HG03575 (cell line): ENCODE measurements around the gene OR51A2.
"Not testable (repeated sequence)": the region's sequence is repeated elsewhere in the genome, so short reads cannot be mapped to it uniquely, and the experiment has no call there.

Experiments used
- ATAC-seq: cut with Tn5 transposase; IDR thresholded peaks from one replicate; pipeline ENCODE4 v1.9.1; 2021; ENCODE audit not compliant: unreplicated experiment, insufficient number of reproducible peaks, low FRiP score; ENCODE audit errors: extremely low read depth

OR51A2 gene, protein sequence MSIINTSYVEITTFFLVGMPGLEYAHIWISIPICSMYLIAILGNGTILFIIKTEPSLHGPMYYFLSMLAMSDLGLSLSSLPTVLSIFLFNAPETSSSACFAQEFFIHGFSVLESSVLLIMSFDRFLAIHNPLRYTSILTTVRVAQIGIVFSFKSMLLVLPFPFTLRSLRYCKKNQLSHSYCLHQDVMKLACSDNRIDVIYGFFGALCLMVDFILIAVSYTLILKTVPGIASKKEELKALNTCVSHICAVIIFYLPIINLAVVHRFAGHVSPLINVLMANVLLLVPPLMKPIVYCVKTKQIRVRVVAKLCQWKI

DNA sequence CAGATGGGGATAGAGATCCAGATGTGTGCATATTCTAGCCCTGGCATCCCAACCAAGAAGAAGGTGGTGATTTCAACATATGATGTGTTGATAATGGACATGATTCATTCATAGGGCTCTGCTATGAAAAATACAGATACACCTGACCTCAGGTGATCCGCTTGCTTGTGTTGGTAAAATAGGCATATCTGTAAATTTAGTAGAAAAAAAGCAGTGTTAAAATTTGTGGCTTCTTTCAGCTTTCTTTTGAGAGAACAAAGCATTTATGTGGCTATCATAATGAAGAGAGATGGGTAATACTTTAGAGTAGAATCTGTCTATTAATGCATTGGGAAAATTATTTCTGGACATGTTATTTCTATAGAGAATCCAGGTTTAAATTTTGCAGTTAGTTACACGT lies at the start of gene OR51A2:
Gene OR51A2, minus strand, starts transcription at position 101 of the 400 bp plus-strand sequence. Its CDS starts 0 bp downstream, at position 101.
- ATAC-seq = not testable (repeated sequence)

DNA sequence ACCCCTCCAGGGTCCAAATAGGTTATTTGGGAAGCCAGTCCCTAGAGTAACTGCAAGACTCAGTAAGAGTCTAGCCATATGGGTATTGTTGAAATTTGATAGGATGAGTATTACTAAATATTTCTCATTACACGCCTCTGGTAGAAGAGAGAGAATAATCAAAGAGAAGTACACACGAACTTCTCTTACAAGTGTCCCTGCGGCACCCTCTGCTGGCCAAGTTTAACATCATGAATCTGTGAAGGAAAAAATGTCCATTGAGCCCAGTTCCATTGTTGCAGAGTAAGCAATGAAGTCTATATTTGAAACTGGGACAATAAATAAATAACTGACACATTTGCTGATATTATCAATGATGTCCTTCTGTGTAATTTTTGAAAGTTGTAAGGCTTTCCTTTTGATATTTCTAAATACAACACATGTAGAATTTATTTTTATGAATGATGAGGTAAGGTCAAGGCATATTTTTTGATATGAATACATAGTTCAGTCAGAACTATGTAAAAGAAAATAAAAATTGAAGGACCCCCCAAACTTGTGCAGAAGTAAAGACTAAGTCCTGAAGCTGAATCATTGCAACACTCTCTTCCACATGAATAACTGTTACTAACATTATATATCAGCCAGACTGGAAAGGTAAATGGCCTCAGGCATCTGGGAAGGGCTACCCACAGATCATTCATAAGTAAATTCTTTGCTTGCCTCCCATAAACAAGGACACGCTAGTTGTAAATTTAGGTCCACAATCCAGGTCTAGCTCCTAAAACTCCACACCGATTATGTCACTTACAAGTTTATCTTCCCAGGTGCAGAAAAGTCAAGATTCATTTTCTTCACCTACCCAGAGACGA lies 49.1 kb upstream of the OR51A2 start:
- ATAC-seq = no peak

DNA sequence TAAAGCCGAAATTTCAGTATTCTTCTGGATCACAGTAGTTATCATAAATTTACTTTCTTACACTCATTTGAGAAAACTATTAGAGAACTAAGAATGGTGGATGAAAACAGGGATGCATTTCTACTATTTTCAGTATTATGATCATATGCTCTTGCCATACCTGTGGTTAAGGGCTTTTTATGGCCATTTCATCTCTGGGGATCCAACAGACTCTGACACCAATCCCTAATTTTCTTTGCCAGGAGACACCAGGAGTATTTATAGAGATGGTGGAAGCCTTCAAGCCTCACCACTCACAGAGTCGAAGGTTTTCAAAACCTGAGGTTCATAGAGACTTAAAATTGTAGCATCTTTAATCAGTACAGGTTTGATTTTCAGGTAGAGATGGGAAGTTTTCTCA lies 39.0 kb upstream of the OR51A2 start, which contains the start of gene OR51L1:
Gene OR51L1, plus strand, starts transcription at position 301 of the 400 bp plus-strand sequence. CDS start 4,132 bp downstream, outside the sequence.
- ATAC-seq = no peak

DNA sequence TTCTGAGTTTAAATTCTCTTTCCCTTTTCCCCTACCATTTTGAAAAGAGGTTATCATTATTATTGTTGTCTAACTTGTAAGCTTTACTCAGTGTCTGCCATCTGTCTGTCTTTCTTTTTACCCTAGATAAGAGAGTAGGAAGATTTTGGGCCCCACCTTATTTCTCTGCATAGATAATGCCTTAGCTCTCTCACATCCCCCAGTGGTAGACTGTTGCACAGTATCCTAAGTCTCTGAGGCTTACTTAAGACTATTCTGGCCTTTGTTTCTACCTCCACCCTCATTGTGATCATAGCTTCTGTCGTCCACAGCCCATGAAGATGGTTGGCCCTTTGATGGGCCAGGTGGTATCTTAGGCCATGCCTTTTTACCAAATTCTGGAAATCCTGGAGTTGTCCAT lies 35.5 kb upstream of the OR51A2 start:
- no peak for ATAC-seq

DNA sequence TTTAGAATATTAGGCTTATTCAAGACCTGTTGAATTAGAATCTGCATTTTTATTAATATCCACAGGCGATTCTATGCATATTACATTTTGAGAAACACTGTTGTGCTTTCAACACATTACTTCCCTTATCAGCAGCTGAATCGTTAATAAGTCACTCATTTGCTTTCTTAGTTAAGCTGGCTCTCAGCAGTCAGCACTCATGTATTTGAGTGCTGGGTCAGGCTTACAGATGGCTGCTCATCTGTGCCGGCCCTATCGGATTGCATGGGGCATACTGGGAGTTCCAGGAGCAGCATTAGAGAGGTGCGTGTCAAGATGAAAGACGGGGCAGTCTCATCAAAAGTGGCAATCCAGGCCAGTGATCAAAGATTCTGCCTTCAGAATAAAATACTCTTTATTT lies 28.3 kb upstream of the OR51A2 start:
- no peak for ATAC-seq

- ATAC-seq = no peak
Measured at GRCh38 chr11:4982678-4983077, 27.2 kb upstream of the OR51A2 start.

DNA sequence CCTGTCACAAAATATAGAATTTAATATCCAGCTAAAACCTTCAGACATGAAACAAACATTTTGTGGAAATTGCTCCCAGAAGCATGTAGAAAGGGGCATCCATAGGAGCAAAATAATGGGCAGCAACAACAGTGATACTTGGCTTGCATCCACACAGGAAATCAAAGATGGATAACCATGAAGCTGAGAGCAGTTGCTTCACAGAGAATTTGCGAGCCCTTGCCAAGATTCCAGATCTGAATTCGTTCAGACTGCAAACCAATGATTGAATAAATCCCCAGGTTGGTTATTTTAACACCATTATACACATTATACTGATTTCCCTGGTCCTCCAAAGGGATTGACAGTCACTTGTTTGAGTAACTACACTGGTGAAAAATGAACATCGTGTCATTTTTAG lies 23.5 kb upstream of the OR51A2 start:
- ATAC-seq = no peak

DNA sequence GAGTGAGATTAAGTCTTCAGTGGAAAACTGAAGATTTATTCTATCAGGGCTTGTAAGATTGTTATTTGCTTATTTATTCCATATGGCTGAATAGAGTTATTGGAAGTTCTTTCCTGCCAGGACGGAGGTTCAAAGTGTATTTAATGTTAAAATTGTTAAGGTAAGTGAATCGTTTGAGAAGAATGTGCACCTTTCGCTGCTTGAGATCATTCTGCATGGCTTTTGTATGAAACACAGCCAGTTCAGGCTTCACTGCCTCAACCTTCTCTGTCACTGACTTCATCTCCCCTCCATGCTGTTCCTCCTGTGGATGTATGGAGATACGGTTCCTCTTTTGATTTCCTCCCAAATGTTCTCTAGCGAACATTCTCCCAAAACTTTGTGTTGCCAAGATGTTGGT lies 19.9 kb upstream of the OR51A2 start:
- no peak for ATAC-seq

GRCh38 chr11:4962816-4963215 lies 7.3 kb upstream of the OR51A2 start:
- ATAC-seq = no peak

GRCh38 chr11:4960877-4961276 lies 5.4 kb upstream of the OR51A2 start:
- ATAC-seq = no peak

DNA sequence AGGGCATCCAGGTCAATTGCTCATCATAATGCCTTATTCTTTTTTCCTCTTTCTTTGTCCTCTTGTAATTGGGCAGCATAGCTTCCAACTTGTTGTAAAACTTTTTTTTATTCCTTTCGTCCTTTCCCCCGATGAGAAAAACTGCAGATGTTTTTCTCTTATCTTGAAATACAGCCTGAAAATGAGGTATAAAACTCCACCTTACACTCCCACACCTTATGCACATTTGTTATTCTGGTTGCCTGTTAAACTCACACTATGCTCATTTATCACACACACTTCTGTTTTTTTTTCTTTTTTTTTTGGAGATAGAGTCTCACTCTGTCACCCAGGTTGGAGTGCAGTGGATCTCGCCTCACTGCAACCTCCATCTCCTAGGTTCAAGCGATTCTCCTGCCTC lies 1.9 kb upstream of the OR51A2 start:
- no peak for ATAC-seq

DNA sequence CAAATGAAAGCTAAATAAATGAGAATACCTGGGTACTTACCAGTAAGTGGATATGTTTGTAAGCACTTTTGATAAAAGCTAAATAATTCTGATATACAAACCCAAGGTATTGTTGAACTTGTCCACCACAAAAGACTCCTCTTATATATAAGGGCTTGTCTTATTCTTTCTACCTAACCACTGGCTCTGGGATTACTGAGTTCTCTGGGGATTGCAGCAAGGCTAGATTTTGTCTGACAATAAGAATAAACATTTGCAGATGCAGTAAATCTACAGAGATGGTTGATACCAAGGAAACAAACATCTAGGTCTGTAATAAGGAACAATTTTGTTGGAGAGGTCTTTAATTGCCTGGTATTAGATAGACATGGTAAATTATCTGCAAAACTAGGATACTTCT lies 8.0 kb downstream of the OR51A2 start, which contains the start of gene OR51A4:
Gene OR51A4, minus strand, starts transcription at position 101 of the 400 bp plus-strand sequence. CDS start 505 bp downstream, outside the sequence.
- no peak for ATAC-seq

- ATAC-seq = no peak
Measured at GRCh38 chr11:4936745-4937144, 18.8 kb downstream of the OR51A2 start.

GRCh38 chr11:4932751-4933150 lies 22.8 kb downstream of the OR51A2 start:
- ATAC-seq = no peak

GRCh38 chr11:4926608-4927007 lies 28.9 kb downstream of the OR51A2 start:
- ATAC-seq = no peak

- ATAC-seq = no peak
Measured at GRCh38 chr11:4924239-4924638, 31.3 kb downstream of the OR51A2 start, which contains the start of gene OR51G1. Gene OR51G1, minus strand, starts transcription at chr11:4924339. Its CDS starts 0 bp downstream, at chr11:4924339.

- ATAC-seq = no peak
Measured at GRCh38 chr11:4922304-4922703, 33.2 kb downstream of the OR51A2 start.

DNA sequence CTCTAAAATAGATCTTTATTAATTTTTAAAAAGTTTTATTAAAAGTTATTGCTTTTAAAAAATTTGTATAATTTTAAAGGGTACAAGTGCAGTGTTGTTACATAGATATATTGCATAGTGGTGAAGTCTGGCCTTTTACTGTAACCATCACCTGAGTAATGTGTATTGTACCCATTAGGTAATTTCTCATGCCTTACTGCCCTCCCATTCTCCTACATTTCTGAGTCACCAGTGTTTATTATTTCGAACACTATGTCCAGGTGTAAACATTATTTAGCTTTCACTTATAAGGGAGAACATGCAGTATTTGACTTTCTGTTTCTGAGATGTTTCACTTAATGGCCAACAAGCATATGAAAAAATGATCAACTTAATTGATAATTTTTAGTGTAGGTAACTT lies 33.7 kb downstream of the OR51A2 start:
- ATAC-seq = no peak

DNA sequence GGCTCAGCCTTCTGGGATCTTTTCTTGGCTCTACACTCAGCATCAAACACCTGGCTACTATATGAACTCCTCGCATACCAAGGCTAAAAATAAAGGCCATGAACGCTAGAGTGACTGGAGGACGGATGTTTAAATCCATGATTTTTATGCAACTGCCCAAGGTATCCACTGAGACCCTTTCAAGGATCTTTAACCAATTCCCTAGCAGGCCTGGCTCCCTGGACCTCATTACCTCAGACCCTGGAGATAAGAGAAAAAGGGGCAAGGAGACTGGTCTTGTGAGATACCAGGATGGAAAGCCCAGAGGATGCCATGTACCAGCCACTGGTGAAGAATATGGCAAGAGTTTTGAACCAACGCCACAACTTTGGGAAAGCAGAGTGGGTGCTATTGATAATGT lies 36.3 kb downstream of the OR51A2 start, which contains the start of gene OR51G2:
Gene OR51G2, minus strand, starts transcription at position 101 of the 400 bp plus-strand sequence. CDS start 3,687 bp downstream, outside the sequence.
- ATAC-seq = no peak

DNA sequence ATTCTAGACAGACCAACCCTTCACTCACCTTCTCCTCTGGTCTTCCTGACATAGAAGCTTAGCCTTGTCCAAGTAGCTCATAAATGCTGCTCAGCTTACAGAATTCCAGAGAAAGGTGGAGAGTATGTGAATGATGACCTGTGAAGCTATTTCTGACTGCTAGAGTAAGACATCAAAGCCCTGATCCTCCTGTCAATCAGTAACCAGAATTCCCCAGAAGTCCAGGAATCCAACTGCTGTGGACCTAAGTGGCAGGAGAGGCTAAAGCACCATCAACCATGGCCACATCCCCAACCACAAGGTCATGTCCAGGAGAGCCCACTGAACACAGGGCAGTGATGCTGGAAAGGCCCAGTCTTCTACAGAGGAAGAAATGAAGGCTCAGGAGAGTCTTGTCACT lies 38.9 kb downstream of the OR51A2 start:
- ATAC-seq = no peak
